ENCODE data around the gene A4GNT.
A peak's percentile ranks its signal among the peaks of the same experiment; 100 is the strongest.

The A4GNT gene

GRCh38 chr3:138082085-138082991 lies 49.9 kb downstream of the A4GNT start:
- POLR2A ChIA-PET (ENCODE audit: low non-redundant PET), result interaction anchor here (0.8 kb wide), 1 partner anchor 33 kb away, joined by 3 read pairs; the partner anchor contains the start of gene DZIP1L
- no peak for TF ChIP-seq CTCF (conservative IDR thresholded peaks at IDR 0.05; ENCODE audit: low read depth)
- DNase-seq (ENCODE audit: low spot score), result peak; percentile 68
- CTCF ChIA-PET, result interaction anchor here (0.5 to 1.1 kb wide), 5 partner anchors 12 to 104 kb away, joined by 3 to 4 read pairs (median 3); no protein-coding TSS in a partner anchor
- peak overlapping the region; percentile 86 for H3K27ac ChIP-seq

GRCh38 chr3:138081371-138082084 lies 50.7 kb downstream of the A4GNT start:
- TF ChIP-seq CTCF (conservative IDR thresholded peaks at IDR 0.05; ENCODE audit: low read depth), result no peak
- DNase-seq (ENCODE audit: low spot score), result peak; percentile 20
- ChIA-PET CTCF (interaction anchor here (0.9 to 1.0 kb wide), 2 partner anchors 14 to 38 kb away, joined by 3 to 4 read pairs; no protein-coding TSS in a partner anchor), POLR2A (ENCODE audit: low non-redundant PET) (no interaction called here)
- peak overlapping the region; percentile 86 for H3K27ac ChIP-seq

GRCh38 chr3:138079901-138080300 lies 52.3 kb downstream of the A4GNT start:
- CTCF ChIA-PET, result interaction anchor here (0.7 to 0.9 kb wide), 2 partner anchors 27 to 1496 kb away, joined by 3 to 4 read pairs; no protein-coding TSS in a partner anchor
- TF ChIP-seq CTCF (conservative IDR thresholded peaks at IDR 0.05; ENCODE audit: low read depth), result no peak
- POLR2A ChIA-PET (ENCODE audit: low non-redundant PET), result no interaction called here
- DNase-seq (ENCODE audit: low spot score), result no peak
- no peak overlapping the region for H3K27ac ChIP-seq

- peak overlapping the region; percentile 61 for H3K27ac ChIP-seq
- DNase-seq (ENCODE audit: low spot score), result peak; percentile 83
- ChIA-PET CTCF (no interaction called here), POLR2A (ENCODE audit: low non-redundant PET) (no interaction called here)
- no peak for TF ChIP-seq CTCF (conservative IDR thresholded peaks at IDR 0.05; ENCODE audit: low read depth)
These were observed 53.3 kb downstream of the A4GNT start for GRCh38 chr3:138078901-138079344.

- peak overlapping the region; percentile 61 for H3K27ac ChIP-seq
- ChIA-PET POLR2A (ENCODE audit: low non-redundant PET) (no interaction called here), CTCF (no interaction called here)
- TF ChIP-seq CTCF (conservative IDR thresholded peaks at IDR 0.05; ENCODE audit: low read depth), result no peak
- DNase-seq (ENCODE audit: low spot score), result peak; percentile 48
These were observed 54.1 kb downstream of the A4GNT start for GRCh38 chr3:138078096-138078495.

Measured in RWPE1 (cell line).